ENCODE results near the gene SNCB.

- TF ChIP-seq HNRNPH1 (optimal IDR thresholded peaks at IDR 0.05; ENCODE audit: low read depth, low read length): no peak
- TF ChIP-seq ZBTB4 (CRISPR knock-in tag; IDR thresholded peaks at IDR 0.05; ENCODE audit: borderline replicate concordance): no peak
- no peak for TF ChIP-seq ETS1 (CRISPR knock-in tag; IDR thresholded peaks at IDR 0.05)
- TF ChIP-seq ZNF232 (CRISPR knock-in tag; IDR thresholded peaks at IDR 0.05; ENCODE audit: borderline replicate concordance): no peak
- no peak for TF ChIP-seq KLF6 (CRISPR knock-in tag; IDR thresholded peaks at IDR 0.05)
- TF ChIP-seq ZNF335 (CRISPR knock-in tag; IDR thresholded peaks at IDR 0.05): no peak
- TF ChIP-seq NBN (conservative IDR thresholded peaks at IDR 0.05): no peak
- no peak for TF ChIP-seq CEBPB (IDR thresholded peaks at IDR 0.05; ENCODE audit: borderline replicate concordance, low read depth, low read length)
- no peak for TF ChIP-seq ZNF121 (CRISPR knock-in tag; IDR thresholded peaks at IDR 0.05)
- no peak for TF ChIP-seq PRDM4 (CRISPR knock-in tag; IDR thresholded peaks at IDR 0.05; ENCODE audit: borderline replicate concordance)
- TF ChIP-seq MAFK (conservative IDR thresholded peaks at IDR 0.05 in 1 of 2, IDR thresholded peaks at IDR 0.05 in 1 of 2; ENCODE audit: low read length in 2 of 2): no peak
- TF ChIP-seq CTCF (CRISPR knock-in tag; IDR thresholded peaks at IDR 0.05): no peak
- no peak for TF ChIP-seq ZFP90 (CRISPR knock-in tag; IDR thresholded peaks at IDR 0.05; ENCODE audit: borderline replicate concordance)
These were observed 4.1 kb downstream of the SNCB start for GRCh38 chr5:176625966-176626875.
